Fibroblast of lung (primary cell): ENCODE results near the gene MLST8.
"Not testable (repeated sequence)": the region's sequence is repeated elsewhere in the genome, so short reads cannot be mapped to it uniquely, and the experiment has no call there.

Experiments used
- EZH2 ChIP-seq: IDR thresholded peaks from 2 replicates; pipeline ENCODE4 v1.5.1; 2012; ENCODE audit warnings: low read length, control low read depth, mild to moderate bottlenecking; ENCODE audit errors: missing control alignments
- TF ChIP-seq, protein P1 (sequence below), 2 donors: IDR thresholded peaks in 1 of 2; conservative IDR thresholded peaks in 1 of 2; 1 replicate in 1 of 2; 2 replicates in 1 of 2; pipeline ENCODE4 v1.5.1; 2011 to 2012; ENCODE audit warnings: low read length in 2 of 2, control low read depth in 1 of 2, inconsistent platforms in 1 of 2, low read depth in 1 of 2, mild to moderate bottlenecking in 1 of 2

DNA sequence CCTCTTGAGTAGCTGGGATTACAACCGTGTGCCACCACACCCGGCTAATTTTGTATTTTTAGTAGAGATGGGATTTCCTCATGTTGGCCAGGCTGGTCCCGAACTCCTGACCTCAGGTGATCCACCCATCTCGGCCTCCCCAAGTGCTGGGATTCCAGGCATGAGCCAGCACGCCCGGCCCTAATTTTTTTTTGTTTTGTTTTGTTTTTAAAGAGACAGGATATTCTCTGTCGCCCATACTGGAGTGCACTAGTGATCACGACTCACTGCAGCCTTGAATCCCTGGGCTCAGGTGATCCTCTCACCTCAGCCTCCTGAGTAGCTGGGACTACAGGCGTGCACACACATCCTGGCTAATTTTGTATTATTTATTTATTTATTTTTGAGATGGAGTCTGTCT, 35.1 kb downstream of the MLST8 start:
- TF ChIP-seq, protein P1, sequence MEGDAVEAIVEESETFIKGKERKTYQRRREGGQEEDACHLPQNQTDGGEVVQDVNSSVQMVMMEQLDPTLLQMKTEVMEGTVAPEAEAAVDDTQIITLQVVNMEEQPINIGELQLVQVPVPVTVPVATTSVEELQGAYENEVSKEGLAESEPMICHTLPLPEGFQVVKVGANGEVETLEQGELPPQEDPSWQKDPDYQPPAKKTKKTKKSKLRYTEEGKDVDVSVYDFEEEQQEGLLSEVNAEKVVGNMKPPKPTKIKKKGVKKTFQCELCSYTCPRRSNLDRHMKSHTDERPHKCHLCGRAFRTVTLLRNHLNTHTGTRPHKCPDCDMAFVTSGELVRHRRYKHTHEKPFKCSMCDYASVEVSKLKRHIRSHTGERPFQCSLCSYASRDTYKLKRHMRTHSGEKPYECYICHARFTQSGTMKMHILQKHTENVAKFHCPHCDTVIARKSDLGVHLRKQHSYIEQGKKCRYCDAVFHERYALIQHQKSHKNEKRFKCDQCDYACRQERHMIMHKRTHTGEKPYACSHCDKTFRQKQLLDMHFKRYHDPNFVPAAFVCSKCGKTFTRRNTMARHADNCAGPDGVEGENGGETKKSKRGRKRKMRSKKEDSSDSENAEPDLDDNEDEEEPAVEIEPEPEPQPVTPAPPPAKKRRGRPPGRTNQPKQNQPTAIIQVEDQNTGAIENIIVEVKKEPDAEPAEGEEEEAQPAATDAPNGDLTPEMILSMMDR (conservative IDR thresholded peaks at IDR 0.05 in 1 of 2, IDR thresholded peaks at IDR 0.05 in 1 of 2; ENCODE audit: low read depth in 1 of 2, low read length in 2 of 2): not testable (repeated sequence)
- not testable (repeated sequence) for TF ChIP-seq EZH2
